ENCODE data around the gene ZNF217. TPM values are rescaled to one million over a fixed set of nuclear protein-coding genes. Genes with fewer than 3 reads are reported as not detected.

The ZNF217 gene
- total RNA-seq, 4 donors from 2014 or later: 18.0 to 42.8 (median 27.8) TPM

GRCh38 chr20:53571555-53572286, 21.9 kb downstream of the ZNF217 start:
- no peak for TF ChIP-seq POLR2A (IDR thresholded peaks at IDR 0.05)
- TF ChIP-seq CTCF (IDR thresholded peaks at IDR 0.05): no peak
- Histone ChIP-seq H3K4me3 (replicated peaks in 1 of 3) (no peak overlapping the region), H3K36me3 (peaks cover 52 to 68% of the 10 kb centered on the region in 2 donors), H3K4me1 (peaks cover 0 to 11% of the 10 kb centered on the region in 2 donors), H3K27ac (no peak overlapping the region), H3K9me3 (no peaks in the 10 kb centered on the region), H3K27me3 (no peaks in the 10 kb centered on the region)
- no peak for DNase-seq
- intact Hi-C loops (cut with DNase I): no loop called here
- WGBS, 2 donors: 97% methylated on average over 10 of the region's 10 CpGs

- peak; percentile 18 to 33 for DNase-seq
- TF ChIP-seq CTCF (IDR thresholded peaks at IDR 0.05) (no peak), POLR2A (IDR thresholded peaks at IDR 0.05) (no peak)
- Histone ChIP-seq H3K9me3 (no peaks in the 10 kb centered on the region), H3K27ac (no peak overlapping the region), H3K36me3 (peaks cover 52 to 67% of the 10 kb centered on the region in 2 donors), H3K27me3 (no peaks in the 10 kb centered on the region), H3K4me1 (peaks cover 0 to 11% of the 10 kb centered on the region in 2 donors), H3K4me3 (replicated peaks in 1 of 3) (no peak overlapping the region)
- 76 to 77% methylated on average over 10 to 12 of the region's 12 CpGs for WGBS, 2 donors
- intact Hi-C loops (cut with DNase I): no loop called here
These were observed 23.0 kb downstream of the ZNF217 start for GRCh38 chr20:53570446-53571276.

- TF ChIP-seq CTCF (IDR thresholded peaks at IDR 0.05) (no peak), POLR2A (IDR thresholded peaks at IDR 0.05) (no peak)
- H3K9me3 ChIP-seq: no peaks in the 10 kb centered on the region
- intact Hi-C loops (cut with DNase I): no loop called here
- no peak for DNase-seq
- H3K4me3 ChIP-seq (replicated peaks in 1 of 3): no peak overlapping the region
- H3K27me3 ChIP-seq: no peaks in the 10 kb centered on the region
- WGBS, 2 donors: 96 to 98% methylated on average over 7 of the region's 7 CpGs
- no peak overlapping the region for H3K27ac ChIP-seq
- peaks cover 0 to 11% of the 10 kb centered on the region in 2 donors for H3K4me1 ChIP-seq
- H3K36me3 ChIP-seq: peaks cover 44 to 58% of the 10 kb centered on the region in 2 donors
These were observed 23.9 kb downstream of the ZNF217 start for GRCh38 chr20:53569606-53570307.

- H3K27me3 ChIP-seq: no peaks in the 10 kb centered on the region
- H3K9me3 ChIP-seq: no peaks in the 10 kb centered on the region
- DNase-seq: no peak
- H3K27ac ChIP-seq: no peak overlapping the region
- TF ChIP-seq CTCF (IDR thresholded peaks at IDR 0.05) (no peak), POLR2A (IDR thresholded peaks at IDR 0.05) (no peak)
- 92 to 95% methylated on average over 2 of the region's 2 CpGs for WGBS, 2 donors
- H3K4me3 ChIP-seq (replicated peaks in 1 of 3): no peak overlapping the region
- H3K36me3 ChIP-seq: peaks cover 39 to 54% of the 10 kb centered on the region in 2 donors
- intact Hi-C loops (cut with DNase I): no loop called here
- H3K4me1 ChIP-seq: peaks cover 0 to 11% of the 10 kb centered on the region in 2 donors
These were observed 24.6 kb downstream of the ZNF217 start for GRCh38 chr20:53569005-53569404.

Measured in thyroid gland (tissue), 4 donors.